ENCODE results near the gene MTHFD1L.
"Not testable (repeated sequence)": the region's sequence is repeated elsewhere in the genome, so short reads cannot be mapped to it uniquely, and the experiment has no call there.

Gene MTHFD1L

DNA sequence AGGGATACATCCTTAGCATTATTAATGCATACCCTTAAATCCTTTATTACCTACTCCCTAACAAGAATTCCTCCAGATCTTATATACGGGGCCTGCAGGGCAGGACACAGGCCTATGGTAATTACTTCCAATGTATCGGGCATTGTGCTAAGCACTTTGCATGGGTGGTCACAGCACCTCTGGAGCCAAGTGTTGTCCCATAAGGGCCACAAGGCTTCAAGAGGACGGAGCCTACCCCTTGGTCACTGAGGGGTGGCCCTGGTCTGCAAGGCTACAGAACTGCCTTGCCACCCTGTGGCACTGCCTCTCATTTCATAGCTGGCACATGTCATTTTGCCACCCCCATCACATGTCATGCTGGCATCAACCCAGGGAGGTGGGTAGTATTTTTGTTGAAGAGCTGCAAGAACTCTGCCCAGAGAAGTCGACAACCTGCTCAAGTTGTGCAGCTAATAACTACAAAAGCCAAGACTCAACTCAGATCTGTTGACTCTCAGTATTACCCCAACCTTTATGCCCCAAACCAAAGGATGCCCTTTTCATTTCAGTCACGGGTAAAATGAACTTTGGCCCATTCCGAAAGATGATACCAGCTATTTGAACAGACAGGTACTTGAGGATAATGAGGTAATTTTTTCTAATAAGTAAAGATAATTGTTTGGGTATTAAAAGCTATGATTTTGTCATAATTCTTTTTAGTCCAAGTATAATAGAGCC is 230.2 kb downstream of the MTHFD1L start:
- DNase-seq (ENCODE audit: low spot score): no peak

DNA sequence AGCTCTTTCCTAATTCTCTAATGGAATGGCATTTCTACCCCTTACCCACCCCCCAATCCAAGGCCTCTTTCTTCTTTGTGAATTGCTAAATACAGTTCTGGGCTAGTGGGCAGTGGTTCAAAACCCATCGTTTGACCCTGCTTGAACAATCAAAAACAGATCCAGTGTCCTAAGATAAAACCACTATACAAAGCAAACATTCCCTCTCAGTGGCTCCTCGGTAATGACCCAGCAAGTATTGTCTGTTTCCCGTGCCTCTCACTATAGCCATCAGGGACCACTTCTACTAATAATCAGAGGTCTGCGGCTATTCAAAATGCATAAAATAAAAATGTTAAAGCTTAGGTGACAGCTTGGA is 230.7 kb downstream of the MTHFD1L start:
- DNase-seq (ENCODE audit: low spot score): no peak

DNA sequence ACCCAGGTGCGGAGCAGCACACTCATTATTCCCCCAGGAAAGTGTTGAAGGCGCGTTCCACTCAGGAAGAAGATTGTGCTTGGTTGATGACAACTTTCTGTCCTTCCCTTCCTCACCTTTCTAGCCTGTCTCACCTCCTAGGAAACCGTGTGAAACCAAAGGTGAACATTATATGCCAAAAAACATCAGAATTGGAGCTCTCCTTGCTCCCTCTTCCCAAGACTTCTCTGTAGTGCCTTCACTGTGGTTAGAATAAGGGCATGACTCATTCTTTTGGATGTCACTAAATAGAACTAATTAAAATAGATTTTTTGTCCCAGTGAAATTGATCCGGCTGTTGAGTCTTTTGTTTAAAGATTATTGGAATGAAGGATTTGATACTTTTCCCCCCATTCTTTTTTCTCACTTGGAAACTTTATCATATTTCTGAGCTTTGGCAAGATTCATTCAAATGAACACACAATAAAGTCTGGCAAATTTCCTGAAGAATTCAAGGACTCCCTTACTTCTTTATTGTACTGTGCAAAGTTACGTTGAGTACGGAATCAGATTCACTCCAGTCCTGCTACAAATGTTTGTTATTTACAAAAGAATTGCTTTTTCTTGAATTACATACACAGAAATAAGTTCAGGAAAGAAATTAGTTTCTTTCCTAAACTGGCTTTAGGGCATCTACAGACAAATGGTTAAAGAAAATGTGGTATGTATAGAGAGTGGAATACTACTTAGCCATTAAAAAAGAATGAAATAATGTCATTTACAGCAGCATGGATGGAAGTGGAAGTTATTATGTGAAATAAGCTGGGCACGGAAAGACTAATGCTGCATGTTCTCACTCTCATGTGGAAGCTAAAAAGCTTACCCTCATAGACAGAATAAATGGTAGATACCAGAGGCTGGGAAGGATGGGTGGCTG is 231.4 kb downstream of the MTHFD1L start:
- DNase-seq (ENCODE audit: low spot score): no peak

DNA sequence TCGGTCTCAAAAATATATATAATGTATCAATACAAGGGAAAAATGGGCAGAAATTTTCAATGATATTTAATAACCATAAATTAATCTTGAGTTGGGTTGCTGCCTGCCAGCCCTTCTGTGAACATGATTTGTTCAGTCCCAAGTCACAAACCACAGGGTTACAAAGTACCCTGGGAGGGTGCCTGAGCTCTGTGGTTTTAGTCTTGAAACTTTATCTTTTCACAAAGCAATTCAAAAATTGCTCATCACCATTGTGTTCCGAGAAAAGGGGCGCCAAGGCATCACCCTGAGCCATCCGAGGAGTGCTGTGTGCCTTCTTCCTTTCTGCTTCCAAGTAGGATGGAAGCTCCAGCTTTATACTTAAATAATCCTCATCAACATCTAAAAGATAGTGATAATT is 232.7 kb downstream of the MTHFD1L start:
- no peak for DNase-seq (ENCODE audit: low spot score)

DNA sequence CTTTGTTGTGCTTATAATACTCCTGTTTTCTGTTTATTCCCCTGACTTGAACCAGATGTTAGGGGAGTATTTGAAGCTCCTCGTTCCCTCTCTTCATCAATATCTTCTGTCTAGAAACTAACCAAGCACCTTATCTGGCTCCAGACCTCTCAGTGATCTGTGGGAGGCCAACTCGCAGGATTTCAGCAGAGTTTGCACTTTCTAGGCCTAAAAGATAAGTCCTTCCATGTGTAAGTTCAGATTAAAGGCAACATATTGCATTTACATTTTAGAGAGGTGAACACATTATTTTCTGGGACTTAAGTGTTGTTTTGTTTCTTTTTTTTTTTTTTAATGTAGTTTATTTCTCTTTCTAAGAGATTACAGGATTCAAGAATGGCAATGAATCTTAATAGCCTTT is 234.8 kb downstream of the MTHFD1L start:
- no peak for DNase-seq (ENCODE audit: low spot score)

DNA sequence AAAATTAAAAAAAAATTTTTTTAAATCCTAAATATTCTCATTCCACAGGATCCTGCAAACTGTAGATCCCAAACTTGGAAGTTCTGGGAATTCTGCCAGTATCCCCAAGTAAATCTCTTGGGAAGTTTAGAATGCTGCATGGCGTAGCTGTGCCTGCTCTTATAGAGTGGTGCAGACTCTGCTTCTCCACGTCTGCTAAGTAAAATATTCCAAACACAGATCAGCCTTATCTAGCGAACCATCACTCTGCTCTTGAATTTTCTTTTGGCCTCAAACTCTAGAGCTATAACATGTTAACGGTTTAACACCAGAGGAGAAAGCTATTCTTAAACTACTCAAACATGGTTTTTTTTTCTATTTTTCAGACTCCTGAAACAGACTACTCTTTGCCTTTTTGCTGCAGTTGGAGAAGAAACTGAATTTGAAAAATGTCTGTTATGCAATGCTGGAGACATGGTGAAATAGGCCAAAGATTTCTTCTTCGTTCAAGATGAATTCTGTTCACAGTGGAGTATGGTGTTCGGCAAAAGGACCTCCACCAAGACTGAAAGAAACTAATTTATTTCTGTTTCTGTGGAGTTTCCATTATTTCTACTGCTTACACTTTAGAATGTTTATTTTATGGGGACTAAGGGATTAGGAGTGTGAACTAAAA is 235.8 kb downstream of the MTHFD1L start:
- DNase-seq (ENCODE audit: low spot score): no peak

DNA sequence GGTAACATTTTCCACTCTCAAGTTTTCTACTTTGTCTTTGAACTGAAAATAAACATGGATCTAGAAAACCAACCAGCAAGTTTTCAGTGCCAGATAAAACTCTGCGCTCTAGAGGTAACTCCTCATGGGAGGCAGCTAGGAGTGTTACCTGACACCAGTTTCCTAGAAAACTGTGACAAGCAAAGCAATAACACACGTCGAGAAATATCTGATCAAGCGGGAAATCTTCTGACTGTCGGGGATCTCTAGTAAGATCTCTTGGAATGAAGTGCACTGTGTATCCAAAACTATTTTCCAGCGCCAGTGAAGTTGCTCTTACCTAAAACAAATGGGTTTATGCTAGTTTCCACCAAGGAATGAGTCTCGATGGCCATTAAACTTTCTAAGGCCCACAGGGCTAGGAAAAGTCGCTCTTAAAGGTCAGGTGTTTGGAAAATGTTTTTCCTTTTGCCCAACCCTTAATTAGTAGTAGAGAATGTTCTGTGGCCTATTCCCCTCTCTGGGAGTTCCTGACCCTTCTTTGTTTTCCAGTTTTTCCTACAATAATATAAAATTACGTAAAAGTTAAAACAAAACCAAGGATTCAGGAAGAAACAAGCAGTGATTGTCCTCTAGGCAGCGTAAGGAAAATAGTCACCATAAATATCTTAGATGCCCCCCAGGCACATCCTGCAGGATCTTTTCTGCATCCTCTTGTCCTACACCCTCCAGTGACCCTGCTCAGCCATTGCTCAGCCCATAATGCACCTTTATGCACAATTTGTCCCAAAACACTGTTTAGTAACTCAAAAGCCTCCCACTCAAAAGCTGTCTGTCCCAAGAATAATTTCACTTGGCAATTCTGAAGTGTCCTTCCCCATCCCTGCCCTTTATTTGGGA is 236.6 kb downstream of the MTHFD1L start:
- DNase-seq (ENCODE audit: low spot score): no peak

DNA sequence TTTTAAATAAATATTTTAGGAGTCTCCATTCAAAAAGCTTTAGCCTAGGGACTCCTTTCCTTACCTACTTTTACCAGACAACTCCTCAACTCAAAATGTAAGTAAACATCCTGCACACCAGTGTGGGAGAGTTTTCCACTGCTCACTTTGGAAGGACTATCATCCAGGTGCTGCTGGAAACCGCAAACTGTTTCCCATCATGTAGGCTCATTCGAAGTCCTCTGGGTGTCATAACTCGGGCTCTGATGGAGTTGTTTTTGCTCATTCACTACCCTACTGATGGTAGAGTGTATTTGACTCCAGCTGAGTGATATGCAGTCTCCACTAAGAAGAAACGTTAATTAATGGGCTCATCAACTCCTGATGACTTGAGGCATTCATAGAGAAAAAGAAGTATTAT is 237.8 kb downstream of the MTHFD1L start:
- no peak for DNase-seq (ENCODE audit: low spot score)

DNA sequence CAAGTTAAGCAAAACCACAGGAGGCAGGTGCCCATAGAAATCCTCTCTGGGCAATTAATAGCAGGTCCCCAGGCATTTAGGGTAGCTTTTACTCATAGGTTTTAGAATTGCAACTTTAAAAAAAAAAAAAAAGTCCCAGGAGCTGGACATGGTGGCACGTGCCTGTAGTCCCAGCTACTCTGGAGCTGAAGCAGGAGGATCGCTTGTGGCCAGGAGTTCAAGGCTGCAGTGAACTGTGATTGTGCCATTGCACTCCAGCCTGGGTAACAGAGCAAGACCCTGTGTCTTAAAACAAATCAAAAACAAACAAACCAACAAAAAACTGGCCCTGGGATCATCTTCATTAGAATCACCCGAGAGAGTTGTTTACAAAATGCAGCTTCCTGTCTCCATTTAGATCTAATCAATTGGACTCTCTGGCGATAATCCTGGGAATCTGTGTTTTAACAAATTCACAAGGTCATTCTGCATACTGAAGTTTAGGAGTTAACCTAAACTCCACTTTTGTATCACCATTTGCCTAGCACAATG is 242.5 kb downstream of the MTHFD1L start:
- DNase-seq (ENCODE audit: low spot score): no peak

DNA sequence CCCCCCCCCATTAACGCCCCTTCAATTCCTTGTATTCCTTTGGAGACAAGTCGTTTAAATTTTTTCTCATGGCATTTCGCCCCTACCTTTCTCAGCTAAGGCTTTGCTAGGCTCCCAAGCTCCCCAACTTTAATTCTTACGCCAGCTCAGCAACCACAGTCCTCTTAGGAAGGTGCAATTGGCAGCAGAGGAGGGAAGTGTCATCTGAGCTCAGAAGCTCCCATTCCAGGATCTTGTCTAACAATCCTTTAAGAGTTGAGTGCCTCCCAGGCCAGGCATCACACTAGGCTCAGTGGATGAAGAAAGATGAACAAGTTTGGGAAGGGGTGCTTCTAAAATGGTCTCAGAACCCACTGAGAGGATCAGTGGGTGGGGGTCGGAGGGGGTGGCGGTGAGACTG is 243.0 kb downstream of the MTHFD1L start:
- no peak for DNase-seq (ENCODE audit: low spot score)

DNA sequence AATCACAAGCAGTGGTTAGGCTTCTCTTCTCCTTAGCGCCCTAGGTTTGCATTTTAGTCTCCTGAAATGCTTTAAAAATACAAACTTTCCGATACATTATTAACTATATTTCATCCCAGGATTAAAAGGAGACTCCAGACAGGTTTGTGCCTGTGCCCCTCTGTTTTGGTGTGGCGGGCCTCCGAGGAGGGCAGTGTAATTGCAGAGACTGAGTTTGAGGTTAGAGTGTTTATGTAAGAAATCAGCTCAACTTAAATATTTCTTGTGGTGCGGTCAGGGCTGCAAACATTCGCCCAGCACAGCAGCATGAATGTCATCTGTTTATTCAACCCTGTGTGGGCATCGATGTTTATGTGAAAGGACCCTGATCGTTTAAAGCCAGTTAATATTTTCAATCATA is 243.9 kb downstream of the MTHFD1L start:
- DNase-seq (ENCODE audit: low spot score): no peak

DNA sequence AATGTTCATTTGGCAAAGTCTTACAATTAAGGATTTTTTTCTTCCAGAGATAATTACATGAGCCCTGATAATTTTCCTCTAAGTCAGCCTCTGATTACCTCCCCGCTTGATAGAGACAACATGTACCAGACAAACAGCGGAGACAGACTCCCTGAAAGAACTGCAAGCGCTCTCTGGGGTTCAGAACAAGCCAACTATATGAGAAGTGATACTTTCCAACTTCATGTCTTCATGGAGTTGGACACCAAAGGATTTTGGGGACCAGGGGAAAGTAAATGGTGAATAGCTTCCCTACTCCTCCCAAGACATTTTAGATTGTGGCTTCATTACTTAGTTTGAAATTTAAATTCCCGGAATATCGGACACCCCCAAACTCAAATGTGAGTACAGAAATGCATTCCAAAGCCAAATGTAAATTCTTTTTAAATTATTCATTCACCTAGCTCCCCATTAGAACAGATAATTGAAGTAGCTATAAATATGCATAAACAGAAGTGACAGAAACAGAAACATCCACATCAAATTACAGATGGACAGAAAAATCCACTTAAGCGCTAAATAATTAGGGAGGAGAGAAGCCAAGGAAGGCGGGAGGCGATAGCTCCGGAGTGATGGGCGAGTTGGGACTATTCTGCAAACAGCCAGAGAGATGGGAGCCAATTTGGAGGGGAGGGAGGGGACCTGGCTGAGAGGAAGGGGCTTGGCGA is 244.5 kb downstream of the MTHFD1L start:
- no peak for DNase-seq (ENCODE audit: low spot score)

DNA sequence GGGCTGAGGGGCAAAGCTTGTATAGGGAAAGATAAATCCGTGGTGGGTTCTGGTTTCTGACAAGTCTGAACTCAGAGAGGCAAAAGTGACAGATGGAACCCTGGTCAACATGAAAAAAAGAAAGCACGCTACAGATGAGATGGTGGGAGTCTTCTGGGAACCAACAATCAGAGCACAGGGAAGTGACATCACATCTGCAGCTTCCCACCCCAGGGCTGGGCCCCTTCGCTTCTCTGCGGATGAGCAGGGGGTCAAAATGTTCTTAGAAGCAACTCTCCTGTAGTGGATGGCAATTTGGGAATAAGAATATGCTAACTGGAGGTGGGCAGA is 245.0 kb downstream of the MTHFD1L start:
- DNase-seq (ENCODE audit: low spot score): no peak

DNA sequence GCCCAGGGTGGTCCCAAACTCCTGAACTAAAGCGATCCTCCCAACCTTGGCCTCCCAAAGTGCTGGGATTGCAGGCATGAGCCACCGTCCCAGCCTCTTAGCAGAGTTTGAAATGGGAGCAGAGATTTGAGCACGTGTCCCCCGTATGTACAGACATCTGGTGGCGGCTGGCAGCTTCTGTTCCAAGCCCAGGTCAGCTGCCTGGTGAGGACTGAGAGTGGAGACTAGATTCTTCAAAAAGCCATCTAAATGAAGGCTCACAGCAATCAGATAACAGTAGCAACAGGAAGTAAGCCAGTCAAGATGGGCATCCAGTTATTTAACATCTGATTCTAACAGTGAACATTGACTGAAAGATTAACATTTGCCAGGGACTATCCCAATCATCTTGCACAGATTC is 246.2 kb downstream of the MTHFD1L start:
- DNase-seq (ENCODE audit: low spot score): no peak

DNA sequence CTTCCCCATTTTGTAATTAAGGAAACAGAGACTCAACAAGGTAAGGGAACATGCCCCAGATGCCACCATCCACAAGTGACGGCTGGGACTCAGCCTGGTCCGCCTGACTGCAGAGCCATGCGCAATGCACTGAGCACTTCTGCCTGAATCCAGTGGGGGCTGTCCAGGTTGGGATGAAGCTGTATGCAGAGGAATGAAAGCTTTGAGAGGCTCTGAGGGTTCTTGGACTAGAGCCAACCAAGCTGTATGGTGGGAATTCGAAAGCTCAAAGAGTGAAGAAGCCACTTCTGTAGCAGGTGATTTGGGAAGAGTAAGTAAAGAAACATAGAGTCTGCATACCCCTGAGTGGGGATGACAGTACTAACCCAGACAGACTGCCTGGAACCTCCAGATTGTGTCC is 246.6 kb downstream of the MTHFD1L start:
- DNase-seq (ENCODE audit: low spot score): no peak

DNA sequence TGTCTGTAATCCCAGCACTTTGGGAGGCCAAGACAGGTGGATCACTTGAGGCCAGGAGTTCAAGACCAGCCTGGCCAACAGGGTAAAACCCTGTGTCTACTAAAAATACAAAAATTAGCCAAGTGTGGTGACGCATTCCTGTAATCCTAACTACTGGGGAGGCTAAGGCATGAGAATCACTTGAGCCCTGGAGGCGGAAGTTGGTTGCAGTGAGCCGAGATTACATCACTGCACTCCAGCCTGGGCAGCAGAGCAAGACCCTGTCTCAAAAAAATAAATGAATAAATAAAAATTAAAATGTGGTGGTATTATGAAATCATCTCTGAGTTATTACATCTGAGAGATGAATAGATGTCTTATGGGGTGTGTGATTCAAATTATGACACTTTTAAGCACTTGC is 247.4 kb downstream of the MTHFD1L start:
- not testable (repeated sequence) for DNase-seq (ENCODE audit: low spot score)

DNA sequence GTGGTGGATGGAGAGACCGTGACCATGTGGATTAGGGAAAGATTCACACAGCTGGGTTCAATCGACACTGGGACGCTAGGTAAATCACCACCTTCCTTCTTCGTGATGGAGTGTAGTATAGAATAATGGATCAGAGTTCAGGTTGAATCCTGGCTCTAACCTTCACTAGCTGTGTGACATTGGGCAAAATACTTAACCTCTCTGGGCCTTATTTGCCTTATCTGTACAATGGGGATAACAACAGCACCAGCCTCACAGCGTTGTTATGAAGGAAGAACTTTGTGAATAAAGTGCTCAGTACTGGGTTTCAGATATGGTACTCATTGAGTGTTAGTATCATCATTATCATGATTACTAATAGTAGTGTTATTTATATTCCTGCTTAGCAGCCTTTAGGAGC is 248.1 kb downstream of the MTHFD1L start:
- DNase-seq (ENCODE audit: low spot score): no peak

DNA sequence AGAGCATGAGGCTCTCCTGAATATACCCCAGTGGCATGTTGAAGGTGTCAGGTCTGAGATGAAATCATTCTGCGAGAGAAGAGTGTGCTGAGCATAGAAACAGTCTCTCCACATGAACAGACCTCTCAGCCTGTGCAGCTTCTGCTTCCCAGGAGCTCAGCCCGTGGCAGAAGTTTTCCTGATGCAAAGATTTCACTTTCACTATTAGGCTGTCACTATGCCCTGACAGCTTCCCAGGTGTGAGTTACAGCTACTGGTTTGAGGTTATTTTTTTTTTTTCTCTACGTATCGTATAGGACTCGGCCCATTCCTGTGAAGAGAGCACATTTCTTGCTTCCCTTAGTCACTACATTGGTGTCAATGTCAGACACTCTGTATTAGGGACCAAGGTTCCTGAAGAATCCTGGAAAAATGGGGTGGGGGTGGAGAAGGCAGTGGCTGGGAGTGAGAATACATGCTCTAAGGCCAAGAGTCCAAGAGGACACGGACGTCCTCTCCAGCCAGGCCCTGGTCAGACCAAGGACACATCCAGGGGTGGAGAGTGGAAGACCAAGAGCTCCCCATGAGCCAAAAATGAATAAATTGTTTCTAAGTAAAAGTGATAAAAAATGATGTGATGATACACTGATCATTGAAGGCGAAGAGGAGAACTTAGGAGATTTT is 253.1 kb downstream of the MTHFD1L start:
- DNase-seq (ENCODE audit: low spot score): peak; percentile 32

DNA sequence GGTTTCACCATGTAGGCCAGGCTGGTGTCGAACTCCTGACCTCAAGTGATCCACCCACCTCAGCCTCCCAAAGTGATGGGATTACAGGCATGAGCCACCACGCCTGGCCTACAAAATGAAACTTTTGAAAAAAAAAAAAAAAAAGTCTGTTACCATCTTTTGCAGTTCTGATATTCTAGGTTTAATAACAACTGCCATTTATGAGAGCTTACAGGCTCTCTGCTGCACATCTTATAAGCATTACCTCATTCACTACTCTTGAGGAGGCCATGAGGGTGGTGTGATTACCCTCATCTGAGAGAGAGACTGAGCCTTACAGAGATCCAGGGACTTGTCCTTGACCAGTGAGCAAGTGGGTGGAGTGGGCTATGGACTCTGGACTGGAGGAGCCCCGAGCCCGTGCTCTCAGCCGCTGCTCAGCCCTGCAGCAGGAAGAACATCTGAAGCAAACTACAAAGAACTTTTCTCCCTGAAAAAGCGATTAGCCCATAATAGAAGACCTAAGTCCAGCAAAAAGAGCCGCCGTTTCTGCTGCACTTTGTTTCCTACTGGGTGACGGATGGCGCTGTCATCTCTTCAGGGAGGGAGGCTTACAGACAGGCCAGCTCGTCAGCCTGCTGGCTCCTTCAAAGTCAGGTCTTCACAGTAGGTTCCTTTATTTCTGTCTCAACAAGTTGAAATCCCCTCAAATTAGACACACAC is 254.5 kb downstream of the MTHFD1L start:
- DNase-seq (ENCODE audit: low spot score): peak; percentile 72

DNA sequence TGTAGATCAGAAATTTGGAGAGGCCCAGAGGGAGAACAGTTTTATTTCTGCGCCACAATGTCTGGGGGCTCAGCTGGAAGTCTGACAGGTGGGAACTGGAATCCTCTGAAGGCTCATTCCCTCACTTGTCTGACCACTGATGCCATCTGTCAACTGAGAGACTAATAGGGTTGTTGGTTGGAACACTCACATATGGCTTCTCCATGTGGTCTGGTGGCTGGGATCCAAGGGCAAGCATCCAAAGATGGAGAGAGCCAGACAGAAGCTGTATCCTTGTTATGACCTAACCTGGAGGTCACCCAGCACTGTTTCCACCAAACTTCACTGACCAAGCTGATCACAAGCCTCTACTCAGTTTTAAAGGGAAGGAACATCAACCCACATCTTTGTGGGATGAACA is 256.4 kb downstream of the MTHFD1L start:
- DNase-seq (ENCODE audit: low spot score): no peak
